Osteoblast (primary cell): ENCODE results near the gene PHF21A. TPM values are rescaled to one million over a fixed set of nuclear protein-coding genes. Genes with fewer than 3 reads are reported as not detected.

Source experiments
- DNase-seq: peaks from one replicate; pipeline ENCODE4 v3.0.0; 2011; ENCODE audit warnings: low spot score, mixed read lengths; ENCODE audit not compliant: insufficient read length; ENCODE audit errors: missing footprints
- H2AFZ ChIP-seq: 2 replicates; pipeline ENCODE4 v1.6.0; 2011; ENCODE audit warnings: mild to moderate bottlenecking, low read length
- H3K27ac ChIP-seq: 2 replicates; pipeline ENCODE4 v1.5.1; 2011; ENCODE audit warnings: mild to moderate bottlenecking, low read depth, low read length, moderate library complexity
- H3K27me3 ChIP-seq: 2 replicates; pipeline ENCODE4 v1.6.0; 2012; ENCODE audit warnings: mild to moderate bottlenecking, control low read depth, inconsistent platforms, low read length, moderate library complexity; ENCODE audit not compliant: insufficient read depth
- H3K36me3 ChIP-seq: 2 replicates; pipeline ENCODE4 v1.5.1; 2011; ENCODE audit warnings: mild to moderate bottlenecking, low read length, control low read depth, moderate library complexity; ENCODE audit not compliant: insufficient read depth
- H3K4me1 ChIP-seq: 2 replicates; pipeline ENCODE4 v1.5.1; 2011; ENCODE audit warnings: mild to moderate bottlenecking, low read length, control low read depth, moderate library complexity; ENCODE audit not compliant: insufficient read depth
- H3K4me2 ChIP-seq: 2 replicates; pipeline ENCODE4 v1.6.0; 2011; ENCODE audit warnings: mild to moderate bottlenecking, low read length; ENCODE audit not compliant: insufficient read depth
- H3K4me3 ChIP-seq: fragments of 200-600 bp; sonication (generic); 3 replicates; pipeline ENCODE4 v1.5.1; 2012; ENCODE audit warnings: mild to moderate bottlenecking, low read length, inconsistent platforms; ENCODE audit not compliant: insufficient read depth
- H3K79me2 ChIP-seq: 2 replicates; pipeline ENCODE4 v1.6.0; 2012; ENCODE audit warnings: mild to moderate bottlenecking, low read length, control low read depth, inconsistent platforms; ENCODE audit not compliant: insufficient read depth
- H3K9me3 ChIP-seq: 2 replicates; pipeline ENCODE4 v1.5.1; 2011; ENCODE audit warnings: low read depth, low read length, control low read depth
- H4K20me1 ChIP-seq: 2 replicates; pipeline ENCODE4 v1.6.0; 2012; ENCODE audit warnings: mild to moderate bottlenecking, low read length, control low read depth; ENCODE audit not compliant: insufficient read depth
- CTCF ChIP-seq: IDR thresholded peaks from 2 replicates; pipeline ENCODE4 v1.5.1; 2011; ENCODE audit warnings: mild to moderate bottlenecking, low read depth, low read length, moderate library complexity; ENCODE audit errors: extremely low read depth
- total RNA-seq: library from RNA; depleted of rRNA; stranded (reverse); fragments of >200 nt; gene quantifications from 2 replicates; pipeline ENCODE4 v1.2.3, GENCODE V29; 2012

The PHF21A gene
- total RNA-seq, 1 donor: 26.4 TPM

GRCh38 chr11:45889966-45890365 lies 231.3 kb downstream of the PHF21A start:
- Histone ChIP-seq H3K4me1 (no peaks in the 10 kb centered on the region), H2AFZ (no peak overlapping the region), H3K4me3 (no peak overlapping the region), H3K79me2 (no peaks in the 10 kb centered on the region), H3K4me2 (no peak overlapping the region), H3K9me3 (no peaks in the 10 kb centered on the region), H3K36me3 (no peaks in the 10 kb centered on the region), H4K20me1 (peaks cover 12% of the 10 kb centered on the region), H3K27ac (no peak overlapping the region), H3K27me3 (peaks cover 16% of the 10 kb centered on the region)
- TF ChIP-seq CTCF: no peak
- no peak for DNase-seq

GRCh38 chr11:45889555-45889954 lies 231.7 kb downstream of the PHF21A start:
- no peak overlapping the region for H3K27ac ChIP-seq
- no peak overlapping the region for H3K4me3 ChIP-seq
- H3K4me2 ChIP-seq: no peak overlapping the region
- no peaks in the 10 kb centered on the region for H3K36me3 ChIP-seq
- no peaks in the 10 kb centered on the region for H3K9me3 ChIP-seq
- H2AFZ ChIP-seq: no peak overlapping the region
- H3K4me1 ChIP-seq: no peaks in the 10 kb centered on the region
- TF ChIP-seq CTCF: no peak
- no peaks in the 10 kb centered on the region for H3K79me2 ChIP-seq
- no peak for DNase-seq
- peaks cover 13% of the 10 kb centered on the region for H4K20me1 ChIP-seq
- peaks cover 17% of the 10 kb centered on the region for H3K27me3 ChIP-seq

GRCh38 chr11:45887587-45887986 lies 233.7 kb downstream of the PHF21A start:
- Histone ChIP-seq H3K4me1 (no peaks in the 10 kb centered on the region), H4K20me1 (peaks cover 21% of the 10 kb centered on the region), H3K4me3 (no peak overlapping the region), H3K27me3 (peaks cover 12% of the 10 kb centered on the region), H3K4me2 (no peak overlapping the region), H3K36me3 (no peaks in the 10 kb centered on the region), H3K79me2 (no peaks in the 10 kb centered on the region), H3K27ac (no peak overlapping the region), H2AFZ (no peak overlapping the region), H3K9me3 (no peaks in the 10 kb centered on the region)
- peak; percentile 62 for DNase-seq
- TF ChIP-seq CTCF: no peak

GRCh38 chr11:45886816-45887520 lies 234.3 kb downstream of the PHF21A start:
- Histone ChIP-seq H3K4me1 (no peaks in the 10 kb centered on the region), H4K20me1 (peaks cover 27% of the 10 kb centered on the region), H3K27me3 (peaks cover 12% of the 10 kb centered on the region), H3K9me3 (no peaks in the 10 kb centered on the region), H3K79me2 (no peaks in the 10 kb centered on the region), H3K36me3 (peaks cover 2% of the 10 kb centered on the region), H3K4me3 (no peak overlapping the region), H3K27ac (no peak overlapping the region), H3K4me2 (no peak overlapping the region), H2AFZ (no peak overlapping the region)
- peak; percentile 79 for DNase-seq
- TF ChIP-seq CTCF: no peak
